ENCODE measurements around the gene NRIP3.

GRCh38 chr11:9037046-9037780 is 33.4 kb upstream of the NRIP3 start:
- TF ChIP-seq CTCF (IDR thresholded peaks at IDR 0.05; ENCODE audit: low read depth, low read length, poor library complexity, severe bottlenecking) (no peak), EZH2phosphoT487 (IDR thresholded peaks at IDR 0.05; ENCODE audit: borderline replicate concordance, low read length) (no peak)

All from DOHH2 (cell line).